ENCODE results near the gene FANCL.
"Not testable (repeated sequence)": the region's sequence is repeated elsewhere in the genome, so short reads cannot be mapped to it uniquely, and the experiment has no call there.

The FANCL gene

GRCh38 chr2:58138396-58139030 is 102.6 kb downstream of the FANCL start:
- no peak for DNase-seq

DNA sequence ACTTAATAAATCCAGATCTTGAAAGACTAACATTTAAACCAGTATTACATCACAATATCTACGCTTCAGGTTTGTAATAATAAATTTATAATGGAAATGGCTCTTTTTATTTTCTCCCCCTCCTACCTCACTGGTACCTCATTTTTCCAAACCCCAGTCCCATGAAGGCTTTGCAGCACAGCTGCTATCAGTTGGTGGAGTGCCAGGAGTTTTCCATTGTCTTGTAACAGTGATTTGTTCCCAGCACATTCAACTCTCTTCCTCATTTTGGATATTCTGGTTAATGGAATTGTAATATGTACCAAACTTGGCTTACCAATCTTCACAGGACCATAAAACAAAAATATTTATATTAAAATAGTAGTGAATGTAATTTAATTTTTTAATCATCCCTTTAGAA is 103.3 kb downstream of the FANCL start:
- DNase-seq, result no peak

DNA sequence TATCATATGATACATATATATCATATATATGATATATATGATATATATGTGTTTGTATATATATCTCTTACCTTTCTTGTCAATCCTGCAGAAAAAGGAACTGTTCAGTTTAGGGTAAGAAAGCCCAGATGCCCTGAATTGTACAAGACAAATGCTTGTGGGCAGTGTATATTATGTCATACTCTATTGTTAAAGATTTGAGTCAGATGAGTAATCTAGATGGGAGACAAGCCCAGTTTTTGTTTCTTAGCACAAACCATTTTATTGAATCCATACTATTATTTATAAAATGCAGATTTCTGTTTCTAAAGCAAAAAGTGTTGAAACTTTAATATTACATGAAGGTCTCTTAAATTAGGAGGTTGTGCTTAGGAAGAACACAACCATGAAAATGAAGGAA is 103.9 kb downstream of the FANCL start:
- DNase-seq, result no peak

DNA sequence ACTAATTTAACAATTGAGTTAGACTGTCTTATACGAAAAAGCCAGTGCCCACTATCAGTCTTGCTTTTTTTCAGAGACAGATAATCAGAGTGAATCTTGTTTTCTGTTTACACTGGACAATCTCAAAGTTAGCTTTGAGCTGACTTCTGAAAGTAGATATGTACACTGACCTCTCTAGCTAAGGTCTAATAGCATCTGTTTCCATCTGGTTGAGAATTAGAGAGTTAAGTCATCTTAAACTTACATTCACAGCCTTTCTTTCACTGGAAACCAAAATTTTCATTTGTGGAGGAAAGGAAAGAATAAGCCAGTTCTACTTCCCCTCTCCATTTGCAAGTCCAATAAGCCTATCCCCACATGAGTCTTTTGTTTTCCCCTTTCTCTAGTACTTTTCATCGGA is 105.3 kb downstream of the FANCL start:
- DNase-seq, result no peak

- no peak for DNase-seq
Observed at GRCh38 chr2:58133395-58133794, 107.7 kb downstream of the FANCL start.

DNA sequence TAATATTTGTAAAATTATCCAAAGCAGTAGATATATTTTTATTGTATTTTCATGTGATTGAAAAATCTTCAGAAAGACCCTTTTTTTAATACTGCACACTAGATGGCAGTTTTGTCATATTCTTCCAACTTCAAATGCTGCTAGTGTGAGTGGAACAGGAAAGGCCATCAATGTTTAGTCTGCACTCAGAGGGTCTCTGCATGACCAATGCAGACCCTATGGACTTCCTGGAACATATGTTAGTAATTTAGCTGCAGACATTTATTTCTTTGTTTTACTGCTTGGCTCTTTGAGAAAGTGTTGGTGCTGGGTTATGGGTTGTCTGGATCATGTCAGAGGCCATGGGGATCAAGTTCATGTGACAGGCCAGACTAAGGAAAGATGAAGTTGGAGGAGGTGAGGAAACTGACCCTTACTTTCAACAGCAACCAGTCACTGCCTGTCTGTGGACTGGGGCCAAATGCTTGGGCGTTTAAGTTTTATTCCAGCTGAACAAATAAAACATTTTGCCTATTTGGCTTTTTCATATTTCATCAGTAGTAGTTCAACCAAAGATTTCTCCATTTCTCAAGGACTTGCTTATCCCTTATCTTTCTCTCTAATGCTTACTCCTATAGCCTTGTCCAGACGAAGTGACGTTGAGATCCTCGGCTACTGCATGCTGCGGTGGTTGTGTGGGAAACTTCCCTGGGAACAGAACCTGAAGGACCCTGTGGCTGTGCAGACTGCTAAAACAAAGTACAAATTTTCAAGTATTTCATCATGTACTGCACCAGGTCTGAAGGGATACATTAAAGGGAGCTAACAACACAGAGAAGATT is 109.7 kb downstream of the FANCL start:
- DNase-seq, result peak in 1 of 2 experiments; percentile 31

DNA sequence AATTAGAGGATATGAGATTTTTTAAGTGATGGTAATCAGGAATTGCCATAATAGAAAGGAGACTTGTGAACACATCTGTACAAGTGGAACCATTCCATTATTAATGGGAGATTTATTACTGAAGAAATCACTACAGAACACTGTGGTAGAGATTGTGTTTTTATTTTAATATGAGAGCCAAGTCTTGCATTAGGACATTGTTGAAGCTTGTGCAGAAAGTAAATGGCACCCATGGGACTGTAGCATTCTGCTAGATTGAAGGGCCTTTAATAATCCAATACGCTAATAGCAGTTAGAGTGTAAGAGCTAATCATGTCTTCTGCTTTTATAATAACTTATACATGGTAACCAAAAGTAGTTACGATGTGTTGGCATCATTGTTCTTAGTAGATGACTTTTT is 110.9 kb downstream of the FANCL start:
- no peak for DNase-seq

GRCh38 chr2:58127111-58127510 is 114.0 kb downstream of the FANCL start:
- no peak for DNase-seq

DNA sequence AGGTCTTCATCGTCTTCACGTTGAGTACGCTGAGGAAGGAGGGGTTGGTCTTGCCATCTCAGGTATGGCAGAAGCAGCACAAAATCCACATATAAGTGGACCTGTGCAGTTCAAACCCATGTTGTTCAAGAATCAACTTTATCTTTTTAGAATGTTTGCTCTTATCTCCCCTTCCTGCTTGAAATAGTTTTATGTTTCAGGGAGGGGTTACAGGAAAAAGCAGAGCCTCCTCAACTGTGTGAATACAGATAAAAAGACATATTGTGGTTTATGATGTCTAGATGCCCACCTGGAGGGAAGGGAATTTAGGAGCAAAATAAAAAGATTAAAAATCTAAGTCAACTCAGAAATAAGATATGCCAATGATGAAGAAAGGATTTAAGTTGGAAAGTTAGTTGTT is 118.6 kb downstream of the FANCL start:
- DNase-seq, result no peak

- no peak for DNase-seq
Observed at GRCh38 chr2:58122040-58122439, 119.1 kb downstream of the FANCL start.

GRCh38 chr2:58120626-58121229 is 120.4 kb downstream of the FANCL start:
- DNase-seq, result no peak

DNA sequence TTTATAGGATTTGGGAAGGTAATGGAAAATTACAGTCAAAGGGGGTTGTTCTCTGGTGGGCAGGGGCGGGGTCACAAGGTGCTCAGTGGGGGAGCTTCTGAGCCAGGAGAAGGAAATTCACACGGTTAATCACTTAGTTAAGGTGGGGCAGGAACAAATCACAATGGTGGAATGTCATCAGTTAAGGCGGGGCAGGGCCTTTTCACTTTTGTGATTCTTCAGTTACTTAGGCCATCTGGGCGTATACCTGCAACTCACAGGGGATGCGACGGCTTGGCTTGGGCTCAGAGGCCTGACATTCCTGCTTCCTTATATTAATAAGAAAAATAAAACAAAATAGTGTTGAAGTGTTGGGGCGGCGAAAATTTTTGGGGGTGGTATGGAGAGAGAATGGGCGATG is 127.6 kb downstream of the FANCL start:
- DNase-seq, result not testable (repeated sequence)

DNA sequence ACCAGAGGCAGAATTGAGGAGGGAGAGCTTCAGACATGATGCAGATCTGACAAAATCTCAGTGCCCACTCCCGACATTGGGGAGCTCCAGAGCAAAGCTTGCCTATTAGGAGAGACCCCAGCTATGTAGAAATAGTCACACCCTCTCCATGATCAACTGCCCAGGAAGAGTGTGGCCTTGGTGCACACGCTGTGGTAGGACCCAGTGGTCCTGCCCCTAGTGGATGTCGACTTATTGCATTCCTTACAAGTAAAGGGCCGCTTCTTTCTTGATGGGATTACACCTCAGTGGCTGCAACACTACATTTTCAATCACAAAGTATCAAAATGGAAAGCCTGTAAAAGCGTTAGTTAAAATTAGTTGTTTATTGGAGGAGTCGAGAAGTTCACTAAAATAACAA is 130.4 kb downstream of the FANCL start:
- DNase-seq, result no peak

DNA sequence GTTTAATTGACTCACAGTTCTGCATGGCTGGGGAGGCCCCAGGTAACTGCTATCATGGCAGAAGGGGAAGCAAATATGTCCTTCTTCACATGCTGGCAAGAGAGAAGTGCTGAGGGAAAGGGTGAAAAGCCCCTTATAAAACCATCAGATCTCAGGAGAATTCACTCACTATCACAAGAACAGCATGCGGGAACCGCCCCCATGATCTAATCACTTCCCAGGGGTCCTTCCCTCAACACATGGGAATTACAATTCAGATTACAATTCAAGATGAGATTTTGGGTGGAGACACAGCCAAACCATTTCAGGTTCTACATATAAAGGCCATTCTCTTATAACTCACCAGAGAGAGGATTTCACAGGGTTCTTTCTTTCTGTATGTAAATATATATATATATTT is 131.6 kb downstream of the FANCL start:
- DNase-seq, result no peak
